SJSA1 (cell line): ENCODE results near the gene CD99L2. TPM values are rescaled to one million over a fixed set of nuclear protein-coding genes. Genes with fewer than 3 reads are reported as not detected.
"Not testable (repeated sequence)": the region's sequence is repeated elsewhere in the genome, so short reads cannot be mapped to it uniquely, and the experiment has no call there.

Experiments used
- DNase-seq, 2 experiments: peaks; one replicate each; pipeline ENCODE4 v3.0.0-alpha.2; 2015 to 2020; ENCODE audit warnings: low spot score in 2 of 2, low read depth in 1 of 2
- H3K27ac ChIP-seq: fragments of 250-450 bp; sonication (Bioruptor Pico); 2 replicates; pipeline ENCODE4 v1.5.1; 2020; ENCODE audit warnings: mild to moderate bottlenecking, moderate library complexity
- H3K27me3 ChIP-seq: fragments of 250-450 bp; sonication (Bioruptor Pico); replicated peaks from 2 replicates; pipeline ENCODE4 v1.5.1; 2020; ENCODE audit warnings: mild to moderate bottlenecking, moderate library complexity
- H3K36me3 ChIP-seq: fragments of 250-450 bp; sonication (Bioruptor Pico); 2 replicates; pipeline ENCODE4 v1.5.1; 2020; ENCODE audit warnings: mild to moderate bottlenecking
- H3K4me1 ChIP-seq: fragments of 250-450 bp; sonication (Bioruptor Pico); replicated peaks from 2 replicates; pipeline ENCODE4 v1.6.1; 2021; ENCODE audit warnings: mild to moderate bottlenecking
- H3K4me3 ChIP-seq: fragments of 250-450 bp; sonication (Bioruptor Pico); 2 replicates; pipeline ENCODE4 v1.5.1; 2020; ENCODE audit warnings: mild to moderate bottlenecking
- H3K9me3 ChIP-seq: fragments of 250-450 bp; sonication (Bioruptor Pico); replicated peaks from 2 replicates; pipeline ENCODE4 v1.5.1; 2020; ENCODE audit warnings: mild to moderate bottlenecking
- total RNA-seq: library from RNA; depleted of rRNA; stranded (reverse); fragments of >200 nt; shearing (Covaris generic); gene quantifications from 2 replicates; pipeline ENCODE4 v1.2.3, GENCODE V29; 2014

CD99L2 gene
- total RNA-seq, 1 experiment from 2014 or later: 25.8 TPM

GRCh38 chrX:150907474-150907873 lies 9.0 kb upstream of the CD99L2 start:
- Histone ChIP-seq H3K4me3 (no peak overlapping the region), H3K27ac (no peak overlapping the region), H3K9me3 (no peaks in the 10 kb centered on the region), H3K4me1 (no peaks in the 10 kb centered on the region), H3K27me3 (no peaks in the 10 kb centered on the region), H3K36me3 (no peaks in the 10 kb centered on the region)
- DNase-seq: no peak

DNA sequence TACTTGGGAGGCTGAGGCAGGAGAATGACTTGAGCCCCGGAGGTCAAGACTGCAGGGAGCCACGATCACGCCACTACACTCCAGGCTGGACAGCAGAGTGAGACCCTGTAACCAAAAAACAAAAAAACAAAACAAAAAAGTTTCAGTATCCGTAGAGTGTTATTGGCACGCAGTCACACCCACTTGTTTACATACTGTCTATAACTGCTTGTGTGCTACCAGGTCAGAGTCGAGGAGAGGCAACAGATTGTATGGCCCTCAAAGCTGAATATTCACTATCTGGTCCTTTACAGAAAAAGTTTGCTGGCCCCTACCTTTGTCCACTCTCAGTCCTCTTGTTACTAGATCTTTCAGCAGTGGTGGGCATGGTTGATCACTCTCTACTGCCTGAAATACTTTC lies 8.2 kb upstream of the CD99L2 start:
- Histone ChIP-seq H3K27ac (no peak overlapping the region), H3K36me3 (no peaks in the 10 kb centered on the region), H3K27me3 (no peaks in the 10 kb centered on the region), H3K9me3 (no peaks in the 10 kb centered on the region), H3K4me3 (no peak overlapping the region), H3K4me1 (no peaks in the 10 kb centered on the region)
- no peak for DNase-seq

GRCh38 chrX:150905293-150905692 lies 6.8 kb upstream of the CD99L2 start:
- no peaks in the 10 kb centered on the region for H3K27me3 ChIP-seq
- DNase-seq: no peak
- H3K4me3 ChIP-seq: no peak overlapping the region
- no peaks in the 10 kb centered on the region for H3K9me3 ChIP-seq
- H3K4me1 ChIP-seq: no peaks in the 10 kb centered on the region
- H3K36me3 ChIP-seq: no peaks in the 10 kb centered on the region
- no peak overlapping the region for H3K27ac ChIP-seq

- no peaks in the 10 kb centered on the region for H3K27me3 ChIP-seq
- no peaks in the 10 kb centered on the region for H3K4me1 ChIP-seq
- H3K27ac ChIP-seq: no peak overlapping the region
- no peaks in the 10 kb centered on the region for H3K36me3 ChIP-seq
- no peak overlapping the region for H3K4me3 ChIP-seq
- no peaks in the 10 kb centered on the region for H3K9me3 ChIP-seq
- DNase-seq: no peak
Observed at GRCh38 chrX:150903110-150903508, 4.6 kb upstream of the CD99L2 start.

DNA sequence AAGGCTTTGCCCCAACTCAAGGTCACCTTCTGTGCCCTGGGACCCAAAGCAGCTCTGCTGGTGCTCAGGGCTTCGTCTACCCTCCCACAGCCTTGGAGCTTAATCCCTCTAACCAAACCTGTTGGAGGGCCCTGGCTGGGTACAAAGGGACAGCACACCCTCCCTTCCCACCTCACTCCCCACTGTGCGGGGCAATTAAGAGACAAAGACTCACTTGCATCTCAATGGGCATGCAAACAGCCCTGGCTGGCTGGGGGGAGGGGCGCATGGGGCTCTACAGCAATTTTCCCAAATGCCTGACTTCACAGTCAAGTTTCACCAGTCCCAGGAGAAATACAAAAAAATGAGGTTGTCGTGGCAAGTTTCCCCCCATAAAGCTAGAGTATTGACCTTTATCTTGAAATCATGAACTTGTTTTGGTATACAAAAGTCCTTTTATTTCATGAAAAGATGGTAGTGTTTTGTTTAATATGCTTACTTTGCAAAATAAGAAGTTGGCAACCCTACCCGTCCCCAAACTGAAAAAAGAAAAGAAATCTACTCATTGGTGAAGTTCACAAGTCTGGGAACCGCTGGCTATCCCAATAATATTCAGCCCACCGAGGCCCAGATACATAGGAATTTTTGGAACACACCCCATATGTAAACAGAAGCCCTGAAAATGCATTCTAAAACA lies 4.1 kb upstream of the CD99L2 start:
- no peak overlapping the region for H3K4me3 ChIP-seq
- no peak for DNase-seq
- no peak overlapping the region for H3K27ac ChIP-seq
- no peaks in the 10 kb centered on the region for H3K9me3 ChIP-seq
- no peaks in the 10 kb centered on the region for H3K4me1 ChIP-seq
- H3K27me3 ChIP-seq: no peaks in the 10 kb centered on the region
- no peaks in the 10 kb centered on the region for H3K36me3 ChIP-seq

GRCh38 chrX:150899191-150899757 lies 806 bp upstream of the CD99L2 start:
- no peak overlapping the region for H3K27ac ChIP-seq

DNA sequence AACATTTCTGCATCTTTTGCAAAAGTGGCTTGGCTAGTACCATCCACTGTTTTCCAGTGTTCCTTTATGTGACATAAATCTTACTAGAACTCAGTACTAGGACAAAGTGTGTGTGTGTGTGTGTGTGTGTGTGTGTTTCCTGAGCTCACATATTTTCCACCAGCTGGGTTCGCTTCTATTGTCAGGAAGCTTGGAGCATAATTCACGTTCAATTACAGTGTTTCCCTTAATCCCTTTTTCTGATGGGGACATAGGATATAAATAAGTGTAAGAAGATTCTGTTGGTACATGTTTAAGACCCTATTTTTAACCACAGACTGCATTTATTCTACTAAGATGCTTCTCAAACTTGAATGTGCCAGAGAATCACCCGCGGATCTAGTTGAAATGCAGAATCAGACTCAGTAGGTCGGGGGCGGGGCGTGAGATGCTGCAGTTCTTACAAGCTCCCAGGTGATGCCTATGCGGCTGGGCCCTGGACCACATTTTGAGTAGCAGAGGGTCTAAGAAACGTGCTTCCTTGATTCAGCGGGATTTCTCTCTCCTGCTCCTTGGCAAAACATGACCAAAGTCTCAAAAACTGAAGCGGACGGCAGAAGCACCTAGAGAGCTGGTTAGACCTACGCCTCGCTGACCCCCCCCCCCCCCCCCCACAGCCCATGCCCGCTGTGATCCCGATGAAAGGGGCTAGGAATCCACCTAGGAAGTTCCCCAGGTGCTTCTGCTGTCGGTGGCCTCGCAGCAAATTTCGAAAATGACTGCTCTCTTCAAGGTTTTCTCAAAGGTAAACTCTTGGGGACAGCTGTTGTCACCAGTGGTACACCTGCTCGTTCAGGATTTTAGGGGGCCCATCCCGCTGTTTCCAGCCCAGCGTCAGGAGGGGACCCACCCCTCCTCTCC lies 797 bp downstream of the CD99L2 start:
- Histone ChIP-seq H3K36me3 (no peaks in the 10 kb centered on the region), H3K9me3 (no peaks in the 10 kb centered on the region)

More at GRCh38 chrX:150899191-150899757, 806 bp upstream of the CD99L2 start:
- no peaks in the 10 kb centered on the region for H3K9me3 ChIP-seq
- no peaks in the 10 kb centered on the region for H3K4me1 ChIP-seq
- peak; percentile 12 to 44 for DNase-seq
- H3K4me3 ChIP-seq: peak overlapping the region; percentile 90
- no peaks in the 10 kb centered on the region for H3K27me3 ChIP-seq
- no peaks in the 10 kb centered on the region for H3K36me3 ChIP-seq

DNA sequence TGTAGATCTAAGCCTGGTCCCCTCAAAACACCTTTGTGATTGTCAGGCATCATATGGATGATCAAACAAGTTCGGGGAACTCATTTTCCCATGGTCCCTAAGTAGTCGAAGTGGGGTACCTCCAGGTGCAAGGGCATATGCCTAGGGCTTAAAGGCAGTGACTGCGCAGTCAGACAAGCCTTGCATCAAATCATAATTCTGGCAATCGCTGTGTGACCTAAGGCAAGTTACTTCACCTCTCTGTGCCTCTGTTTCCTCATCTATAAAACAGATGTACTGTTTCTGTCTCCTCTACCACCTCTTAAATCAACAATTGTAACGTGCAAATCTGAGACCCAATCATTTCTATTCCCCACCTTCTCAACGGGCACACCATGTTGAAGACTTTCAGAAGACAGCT lies 1.8 kb downstream of the CD99L2 start:
- no peaks in the 10 kb centered on the region for H3K4me1 ChIP-seq

More for the DNA sequence above, 797 bp downstream of the CD99L2 start:
- Histone ChIP-seq H3K4me3 (peak overlapping the region; percentile 90), H3K27me3 (no peaks in the 10 kb centered on the region), H3K4me1 (no peaks in the 10 kb centered on the region), H3K27ac (peak overlapping the region; percentile 76)
- peak in 1 of 2 experiments; percentile 3 for DNase-seq

DNA sequence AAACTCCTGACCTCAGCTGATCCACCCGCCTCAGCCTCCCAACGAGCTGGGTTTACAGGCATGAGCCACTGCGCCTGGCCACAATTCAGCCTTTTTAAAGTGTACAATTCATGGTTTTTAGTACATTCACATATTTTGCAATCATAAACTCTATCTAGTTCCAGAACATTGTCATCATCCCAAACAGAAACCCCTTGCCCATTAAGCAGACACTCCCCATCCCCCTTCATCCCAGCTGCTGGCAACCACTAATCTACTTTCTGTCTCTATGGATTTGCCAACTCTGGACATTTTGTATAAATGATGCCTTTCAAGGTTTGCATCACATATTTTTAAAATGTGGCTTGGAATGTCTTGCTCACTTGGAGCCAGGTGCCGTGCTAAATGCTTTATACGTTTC lies 4.5 kb downstream of the CD99L2 start:
- Histone ChIP-seq H3K9me3 (no peaks in the 10 kb centered on the region), H3K27ac (no peak overlapping the region), H3K36me3 (no peaks in the 10 kb centered on the region), H3K4me1 (no peaks in the 10 kb centered on the region), H3K4me3 (no peak overlapping the region), H3K27me3 (no peaks in the 10 kb centered on the region)
- DNase-seq: no peak

More for the DNA sequence above, 1.8 kb downstream of the CD99L2 start:
- Histone ChIP-seq H3K9me3 (no peaks in the 10 kb centered on the region), H3K36me3 (no peaks in the 10 kb centered on the region), H3K27ac (no peak overlapping the region), H3K27me3 (no peaks in the 10 kb centered on the region), H3K4me3 (no peak overlapping the region)
- DNase-seq: no peak

DNA sequence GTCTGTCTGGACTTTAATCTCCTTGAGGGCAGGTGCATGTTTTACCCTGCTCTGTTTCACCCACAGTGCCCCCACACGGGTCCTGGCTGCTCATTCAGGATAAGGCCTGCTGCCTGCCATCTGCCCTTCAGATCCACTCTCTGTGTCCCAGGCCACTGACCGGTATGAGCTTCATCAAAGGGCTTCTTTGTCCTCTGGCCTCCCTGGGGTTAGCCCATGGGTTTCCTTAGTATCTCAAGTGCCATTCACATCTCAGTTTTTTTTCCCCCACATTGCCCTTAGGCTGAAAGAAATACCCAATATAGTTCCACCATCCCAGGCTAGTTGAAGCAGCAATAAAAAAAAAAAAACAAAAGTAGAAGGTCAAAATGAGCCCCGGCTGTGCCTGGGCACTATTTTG lies 9.3 kb downstream of the CD99L2 start:
- Histone ChIP-seq H3K9me3 (no peaks in the 10 kb centered on the region), H3K36me3 (no peaks in the 10 kb centered on the region), H3K27ac (no peak overlapping the region), H3K4me1 (no peaks in the 10 kb centered on the region), H3K27me3 (no peaks in the 10 kb centered on the region), H3K4me3 (no peak overlapping the region)
- DNase-seq: no peak

GRCh38 chrX:150887906-150888465 lies 10.5 kb downstream of the CD99L2 start:
- H3K36me3 ChIP-seq: no peaks in the 10 kb centered on the region
- no peak overlapping the region for H3K4me3 ChIP-seq
- DNase-seq: no peak
- H3K27ac ChIP-seq: no peak overlapping the region
- no peaks in the 10 kb centered on the region for H3K9me3 ChIP-seq
- no peaks in the 10 kb centered on the region for H3K27me3 ChIP-seq
- H3K4me1 ChIP-seq: no peaks in the 10 kb centered on the region

GRCh38 chrX:150887268-150887667 lies 11.2 kb downstream of the CD99L2 start:
- not testable (repeated sequence) for H3K9me3 ChIP-seq, H3K4me3 ChIP-seq, H3K4me1 ChIP-seq, H3K27ac ChIP-seq, H3K36me3 ChIP-seq, DNase-seq, H3K27me3 ChIP-seq

DNA sequence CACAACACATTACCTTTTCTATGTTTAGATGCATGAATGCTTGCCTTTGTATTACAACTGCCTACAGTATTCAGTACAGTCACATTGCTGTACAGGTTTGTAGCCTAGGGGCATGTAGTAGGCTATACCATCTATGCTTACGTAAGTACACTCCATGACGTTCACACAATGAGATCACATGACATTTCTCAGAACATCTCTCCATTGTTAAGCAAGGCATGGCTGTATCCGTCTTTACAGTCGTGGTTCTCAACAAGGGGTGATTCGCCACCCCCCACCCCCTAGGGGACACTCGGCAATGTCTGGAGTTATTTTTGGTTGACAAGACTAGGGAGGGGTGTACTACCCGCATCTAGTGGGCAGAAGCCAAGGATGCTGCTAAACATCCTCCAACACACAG lies 12.1 kb downstream of the CD99L2 start:
- Histone ChIP-seq H3K27me3 (no peaks in the 10 kb centered on the region), H3K9me3 (no peaks in the 10 kb centered on the region), H3K4me3 (no peak overlapping the region), H3K27ac (no peak overlapping the region), H3K36me3 (no peaks in the 10 kb centered on the region), H3K4me1 (no peaks in the 10 kb centered on the region)
- no peak for DNase-seq

GRCh38 chrX:150880808-150881165 lies 17.7 kb downstream of the CD99L2 start:
- Histone ChIP-seq H3K27me3 (no peaks in the 10 kb centered on the region), H3K9me3 (no peaks in the 10 kb centered on the region), H3K4me1 (no peaks in the 10 kb centered on the region), H3K36me3 (no peaks in the 10 kb centered on the region), H3K4me3 (no peak overlapping the region), H3K27ac (no peak overlapping the region)
- DNase-seq: no peak
